Measurements from ENCODE around the gene TICAM2.

DNA sequence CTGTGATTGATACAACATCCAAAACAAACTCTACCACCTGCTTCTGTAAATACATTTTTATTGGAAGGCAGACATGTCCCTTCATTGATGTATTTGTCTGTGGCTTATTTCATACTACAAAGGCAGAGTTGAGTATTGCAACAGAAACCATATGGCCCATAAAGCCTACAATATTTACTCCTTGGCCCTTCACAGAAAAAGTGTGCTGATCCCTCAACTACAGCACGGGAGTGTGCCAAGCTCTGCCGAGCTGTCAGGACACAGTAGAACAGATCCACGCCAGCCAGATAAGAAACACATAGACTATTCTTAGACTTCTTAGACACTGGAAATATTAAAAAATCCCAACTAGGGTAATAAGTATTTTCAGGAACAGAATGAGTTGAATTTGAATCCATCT, 13.2 kb downstream of the TICAM2 start:
- TF ChIP-seq, protein P1, sequence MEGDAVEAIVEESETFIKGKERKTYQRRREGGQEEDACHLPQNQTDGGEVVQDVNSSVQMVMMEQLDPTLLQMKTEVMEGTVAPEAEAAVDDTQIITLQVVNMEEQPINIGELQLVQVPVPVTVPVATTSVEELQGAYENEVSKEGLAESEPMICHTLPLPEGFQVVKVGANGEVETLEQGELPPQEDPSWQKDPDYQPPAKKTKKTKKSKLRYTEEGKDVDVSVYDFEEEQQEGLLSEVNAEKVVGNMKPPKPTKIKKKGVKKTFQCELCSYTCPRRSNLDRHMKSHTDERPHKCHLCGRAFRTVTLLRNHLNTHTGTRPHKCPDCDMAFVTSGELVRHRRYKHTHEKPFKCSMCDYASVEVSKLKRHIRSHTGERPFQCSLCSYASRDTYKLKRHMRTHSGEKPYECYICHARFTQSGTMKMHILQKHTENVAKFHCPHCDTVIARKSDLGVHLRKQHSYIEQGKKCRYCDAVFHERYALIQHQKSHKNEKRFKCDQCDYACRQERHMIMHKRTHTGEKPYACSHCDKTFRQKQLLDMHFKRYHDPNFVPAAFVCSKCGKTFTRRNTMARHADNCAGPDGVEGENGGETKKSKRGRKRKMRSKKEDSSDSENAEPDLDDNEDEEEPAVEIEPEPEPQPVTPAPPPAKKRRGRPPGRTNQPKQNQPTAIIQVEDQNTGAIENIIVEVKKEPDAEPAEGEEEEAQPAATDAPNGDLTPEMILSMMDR (IDR thresholded peaks at IDR 0.05 in 2 of 3, conservative IDR thresholded peaks at IDR 0.05 in 1 of 3; ENCODE audit: insufficient read depth in 2 of 3, low read depth in 1 of 3, low read length in 3 of 3) = no peak
- TF ChIP-seq ZNF444 (CRISPR knock-in tag; IDR thresholded peaks at IDR 0.05) = no peak
- TF ChIP-seq ZNF586 (CRISPR knock-in tag; conservative IDR thresholded peaks at IDR 0.05) = no peak
- no peak for TF ChIP-seq SMC3 (conservative IDR thresholded peaks at IDR 0.05; ENCODE audit: insufficient read depth, low read depth, low read length)
- TF ChIP-seq ZNF274 (IDR thresholded peaks at IDR 0.05; ENCODE audit: borderline replicate concordance, low read depth, low read length) = no peak
- no peak for TF ChIP-seq CHD1 (IDR thresholded peaks at IDR 0.05; ENCODE audit: low read length)
- TF ChIP-seq ZNF589 (CRISPR knock-in tag; IDR thresholded peaks at IDR 0.05; ENCODE audit: low read depth) = no peak
- no peak for TF ChIP-seq TAF1 (IDR thresholded peaks at IDR 0.05; ENCODE audit: control insufficient read depth, extremely low read depth, insufficient read depth, low read length, severe bottlenecking)
